C4-2B (cell line): ENCODE results near the gene VASN.

Experiments used
- H3K27ac ChIP-seq: fragments of 450-650 bp; 2 replicates; pipeline ENCODE4 v1.5.1; 2017
- ZFX ChIP-seq: fragments of 450-650 bp; IDR thresholded peaks from 2 replicates; pipeline ENCODE4 v1.6.1; 2017
- TF ChIP-seq, protein P1 (sequence below): fragments of 450-650 bp; conservative IDR thresholded peaks from 2 replicates; pipeline ENCODE4 v1.5.1; 2017; ENCODE audit warnings: mild to moderate bottlenecking

Gene VASN

DNA sequence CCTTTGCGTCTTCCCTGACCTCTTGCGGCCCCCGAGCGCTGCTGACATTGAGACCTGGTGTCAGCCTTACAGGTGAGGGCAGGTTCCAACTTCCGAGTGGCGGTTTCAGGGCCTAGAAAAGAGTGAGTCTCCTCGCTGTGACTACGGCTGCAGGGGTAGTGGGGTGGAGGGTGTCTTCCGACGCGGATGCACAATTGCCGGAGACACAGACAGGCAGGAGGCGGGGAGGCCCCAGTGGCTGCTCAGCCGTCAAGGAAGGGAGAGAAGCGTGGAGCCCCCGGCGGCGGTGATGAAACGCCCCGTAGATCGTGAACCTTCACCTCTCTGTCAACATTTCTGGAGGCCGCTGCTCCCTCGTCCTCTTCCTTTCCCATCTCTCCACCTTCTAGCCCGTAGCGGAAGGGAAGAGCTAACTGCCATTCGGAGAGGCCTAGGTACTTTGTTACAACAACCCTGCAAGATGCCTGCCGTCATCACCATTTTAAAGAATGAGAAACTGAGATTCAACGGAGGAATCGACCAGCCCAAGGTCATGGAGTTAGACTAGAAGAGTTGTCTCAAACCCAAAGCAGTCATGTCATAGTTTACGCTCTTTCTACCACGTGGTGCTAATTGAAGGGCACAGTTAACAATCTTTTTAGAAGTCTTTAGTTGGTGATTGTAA is 54.5 kb downstream of the VASN start:
- peak overlapping the region; percentile 94 for H3K27ac ChIP-seq

DNA sequence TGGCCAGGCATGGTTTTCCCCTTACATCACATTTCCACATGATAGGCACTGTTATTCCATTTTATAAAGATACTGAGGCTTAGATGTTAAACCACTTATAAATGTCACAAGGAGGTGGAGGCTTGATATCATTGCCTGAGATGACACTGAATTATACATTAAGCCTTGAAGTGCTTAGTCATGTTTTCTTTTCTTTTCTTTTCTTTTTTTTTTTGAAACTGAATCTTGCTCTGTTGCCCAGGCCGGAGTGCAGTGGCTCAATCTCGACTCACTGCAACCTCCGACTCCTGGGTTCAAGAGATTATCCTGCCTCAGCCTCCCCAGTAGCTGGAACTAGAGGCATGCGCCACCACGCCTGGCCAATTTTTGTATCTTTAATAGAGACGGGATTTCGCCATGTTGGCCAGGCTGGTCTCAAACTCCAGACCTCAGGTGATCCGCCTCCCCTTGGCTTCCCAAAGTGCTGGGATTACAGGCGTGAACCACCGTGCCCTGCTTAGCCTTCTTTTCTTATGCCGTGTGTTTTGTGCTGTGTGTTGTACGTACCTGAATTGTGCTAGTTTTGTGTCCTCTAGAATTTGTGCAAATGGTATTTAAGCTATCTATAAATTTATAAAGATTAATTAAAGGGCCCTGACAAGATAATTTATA is 55.2 kb downstream of the VASN start:
- H3K27ac ChIP-seq: peak overlapping the region; percentile 94
- TF ChIP-seq, protein P1, sequence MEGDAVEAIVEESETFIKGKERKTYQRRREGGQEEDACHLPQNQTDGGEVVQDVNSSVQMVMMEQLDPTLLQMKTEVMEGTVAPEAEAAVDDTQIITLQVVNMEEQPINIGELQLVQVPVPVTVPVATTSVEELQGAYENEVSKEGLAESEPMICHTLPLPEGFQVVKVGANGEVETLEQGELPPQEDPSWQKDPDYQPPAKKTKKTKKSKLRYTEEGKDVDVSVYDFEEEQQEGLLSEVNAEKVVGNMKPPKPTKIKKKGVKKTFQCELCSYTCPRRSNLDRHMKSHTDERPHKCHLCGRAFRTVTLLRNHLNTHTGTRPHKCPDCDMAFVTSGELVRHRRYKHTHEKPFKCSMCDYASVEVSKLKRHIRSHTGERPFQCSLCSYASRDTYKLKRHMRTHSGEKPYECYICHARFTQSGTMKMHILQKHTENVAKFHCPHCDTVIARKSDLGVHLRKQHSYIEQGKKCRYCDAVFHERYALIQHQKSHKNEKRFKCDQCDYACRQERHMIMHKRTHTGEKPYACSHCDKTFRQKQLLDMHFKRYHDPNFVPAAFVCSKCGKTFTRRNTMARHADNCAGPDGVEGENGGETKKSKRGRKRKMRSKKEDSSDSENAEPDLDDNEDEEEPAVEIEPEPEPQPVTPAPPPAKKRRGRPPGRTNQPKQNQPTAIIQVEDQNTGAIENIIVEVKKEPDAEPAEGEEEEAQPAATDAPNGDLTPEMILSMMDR: no peak
- no peak for TF ChIP-seq ZFX

More for the DNA sequence above, 54.5 kb downstream of the VASN start:
- TF ChIP-seq, protein P1: no peak
- TF ChIP-seq ZFX: peak; percentile 82; the same call in 1 of the 2 replicates

GRCh38 chr16:4428500-4428899 is 56.9 kb downstream of the VASN start:
- no peak overlapping the region for H3K27ac ChIP-seq
- TF ChIP-seq, protein P1: no peak
- TF ChIP-seq ZFX: no peak

DNA sequence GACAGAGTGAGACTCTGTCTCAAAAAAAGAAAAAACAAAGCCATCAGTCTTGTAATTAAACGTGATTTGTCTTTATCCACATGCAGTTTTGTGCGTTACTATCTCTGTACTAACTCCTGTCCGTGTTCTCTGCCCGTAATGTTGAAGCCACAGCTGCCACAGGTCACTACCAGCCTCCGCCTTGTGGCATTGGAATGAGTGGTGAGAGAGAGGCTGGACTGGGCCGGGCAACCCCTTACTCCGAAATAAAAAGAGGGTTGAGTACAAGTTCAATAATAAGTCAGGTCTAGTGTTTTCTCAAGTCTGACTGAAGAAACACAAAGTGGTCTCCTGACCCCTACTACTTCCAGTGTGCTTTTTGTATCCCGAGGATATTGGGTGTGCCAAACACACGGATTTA is 59.4 kb downstream of the VASN start:
- H3K27ac ChIP-seq: no peak overlapping the region
- TF ChIP-seq ZFX: no peak
- TF ChIP-seq, protein P1: no peak
